ENCODE data around the gene DSTN. TPM values are rescaled to one million over a fixed set of nuclear protein-coding genes. Genes with fewer than 3 reads are reported as not detected.

DSTN gene
- total and polyA plus RNA-seq, 2 donors (not counting 3 experiments of a cell fraction or from before 2014, with no cell fraction given), result 66.1 to 300 TPM

DNA sequence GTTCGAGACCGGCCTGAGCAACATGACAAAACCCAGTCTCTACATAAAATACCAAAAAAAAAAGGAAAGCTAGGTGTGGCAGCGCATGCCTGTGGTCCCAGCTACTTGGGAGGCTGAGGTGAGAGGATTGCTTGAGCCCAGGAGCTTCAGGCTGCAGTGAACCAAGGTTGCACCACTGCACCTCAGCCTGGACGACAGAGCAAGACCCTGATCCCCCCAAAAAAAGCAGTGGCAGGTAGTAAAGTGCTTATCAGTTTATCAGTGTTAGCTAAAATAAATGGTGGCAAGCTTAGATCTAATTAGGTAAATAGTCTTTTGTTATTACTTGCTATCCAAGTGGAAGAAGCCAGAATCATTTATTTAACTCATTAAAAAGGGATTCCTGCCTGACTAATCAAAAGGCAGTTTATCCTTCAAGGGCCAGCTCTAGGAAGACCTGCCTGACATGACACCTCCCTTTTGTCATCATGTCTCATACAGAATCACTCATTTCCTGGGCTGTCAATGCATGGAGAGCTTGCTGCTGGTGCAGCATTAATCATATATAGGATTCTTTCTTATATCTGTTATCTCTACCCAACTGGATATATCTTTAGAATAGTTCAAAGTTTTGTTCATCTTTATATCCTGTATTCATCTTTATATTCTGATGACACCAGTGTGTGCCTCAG lies 9.6 kb downstream of the DSTN start:
- DNase-seq (ENCODE audit: low read depth, low spot score) (no peak), FAIRE-seq (no peak)
- ChIA-PET CTCF (interaction anchor here (0.9 to 2.8 kb wide), 4 partner anchors 9 to 43 kb away, joined by 3 to 13 read pairs (median 8); partner anchors contain the start of gene DSTN), POLR2A (interaction anchor here (1.0 kb wide), 2 partner anchors 9 to 15 kb away, joined by 4 to 5 read pairs; partner anchors contain the start of gene DSTN)
- H3K4me3 ChIP-seq (replicated peaks in 1 of 3; ENCODE audit: insufficient read depth in 1 of 3, low read depth in 1 of 3, low read length in 3 of 3), result no peak overlapping the region
- no peaks in the 10 kb centered on the region for H3K27me3 ChIP-seq (ENCODE audit: control insufficient read depth in 2 of 2, insufficient read depth in 2 of 2, low read length in 2 of 2)
- dilution Hi-C loops (cut with MboI; ENCODE audit: extremely low pct_ligation_motif_present, low sequenced_read_pairs), result no loop called here
- no peak overlapping the region for H2AFZ ChIP-seq (ENCODE audit: low read depth, low read length)
- H3K9ac ChIP-seq (replicated peaks; ENCODE audit: extremely low read depth, insufficient read depth, low read length), result no peak overlapping the region
- H3K9me1 ChIP-seq (replicated peaks; ENCODE audit: control insufficient read depth, extremely low read depth, insufficient read depth, low read length), result peaks cover 2% of the 10 kb centered on the region
- no peak for TF ChIP-seq MYC (IDR thresholded peaks at IDR 0.05; ENCODE audit: low read depth, low read length)
- TF ChIP-seq POLR2A (IDR thresholded peaks at IDR 0.05; ENCODE audit: low read depth, low read length), result no peak
- TF ChIP-seq GATA2 (IDR thresholded peaks at IDR 0.05; ENCODE audit: insufficient read depth, insufficient read length, low read depth, low read length), result peak; percentile 14
- TF ChIP-seq FOS (IDR thresholded peaks at IDR 0.05; ENCODE audit: borderline replicate concordance, insufficient read depth, low read length), result peak; percentile 41
- H3K36me3 ChIP-seq (ENCODE audit: control insufficient read depth in 2 of 2, extremely low read depth in 1 of 2, insufficient read depth in 2 of 2, low read length in 2 of 2), result no peaks in the 10 kb centered on the region
- no peak overlapping the region for H3K4me2 ChIP-seq (ENCODE audit: insufficient read depth, low read length)
- no TSS peak for BruUV-seq (replicated peaks)
- intact Hi-C loops (cut with micrococcal nuclease), result no loop called here
- H4K20me1 ChIP-seq (replicated peaks; ENCODE audit: control insufficient read depth, extremely low read depth, insufficient read depth, low read length), result peaks cover 5% of the 10 kb centered on the region
- H3K27ac ChIP-seq (ENCODE audit: insufficient read depth, low read depth, low read length), result no peak overlapping the region
- H3K79me2 ChIP-seq (ENCODE audit: control insufficient read depth, insufficient read depth, low read length), result peaks cover 94% of the 10 kb centered on the region
- H3K9me3 ChIP-seq (replicated peaks; ENCODE audit: control insufficient read depth, insufficient read depth, low read length), result no peaks in the 10 kb centered on the region
- peaks cover 2% of the 10 kb centered on the region for H3K4me1 ChIP-seq (ENCODE audit: control insufficient read depth, extremely low read depth, insufficient read depth, low read length)

DNA sequence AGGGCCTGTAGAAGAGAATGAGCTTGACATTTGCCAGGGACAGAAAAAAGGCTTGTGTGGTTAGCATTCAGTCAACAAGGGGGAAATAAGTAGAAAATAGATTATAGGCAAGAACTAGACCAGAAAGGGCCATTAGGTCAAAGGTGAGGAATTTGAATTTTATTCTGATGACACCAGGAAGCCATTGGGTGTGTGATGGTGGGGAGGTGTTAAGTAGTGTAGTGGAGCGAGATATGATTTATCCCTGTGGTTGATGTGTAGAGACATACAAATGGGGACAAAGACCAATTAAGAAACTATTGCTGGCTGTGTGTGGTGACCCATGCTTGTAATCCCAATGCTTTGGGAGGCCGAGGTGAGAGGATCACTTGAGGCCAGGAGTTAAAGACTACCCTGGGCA lies 11.0 kb downstream of the DSTN start:
- H2AFZ ChIP-seq (ENCODE audit: low read depth, low read length), result no peak overlapping the region
- no TSS peak for BruUV-seq (replicated peaks)
- H3K4me1 ChIP-seq (ENCODE audit: control insufficient read depth, extremely low read depth, insufficient read depth, low read length), result peaks cover 2% of the 10 kb centered on the region
- DNase-seq (ENCODE audit: low read depth, low spot score) (no peak), FAIRE-seq (no peak)
- no peaks in the 10 kb centered on the region for H3K36me3 ChIP-seq (ENCODE audit: control insufficient read depth in 2 of 2, extremely low read depth in 1 of 2, insufficient read depth in 2 of 2, low read length in 2 of 2)
- no peak for TF ChIP-seq FOS (IDR thresholded peaks at IDR 0.05; ENCODE audit: borderline replicate concordance, insufficient read depth, low read length)
- peaks cover 3% of the 10 kb centered on the region for H4K20me1 ChIP-seq (replicated peaks; ENCODE audit: control insufficient read depth, extremely low read depth, insufficient read depth, low read length)
- ChIA-PET CTCF (interaction anchor here (1.1 kb wide), 1 partner anchor 13 kb away, joined by 4 read pairs; no protein-coding TSS in a partner anchor), POLR2A (no interaction called here)
- H3K9ac ChIP-seq (replicated peaks; ENCODE audit: extremely low read depth, insufficient read depth, low read length), result no peak overlapping the region
- intact Hi-C loops (cut with micrococcal nuclease) (no loop called here), dilution Hi-C loops (cut with MboI; ENCODE audit: extremely low pct_ligation_motif_present, low sequenced_read_pairs) (no loop called here)
- H3K4me2 ChIP-seq (ENCODE audit: insufficient read depth, low read length), result no peak overlapping the region
- H3K9me1 ChIP-seq (replicated peaks; ENCODE audit: control insufficient read depth, extremely low read depth, insufficient read depth, low read length), result peaks cover 2% of the 10 kb centered on the region
- H3K4me3 ChIP-seq (replicated peaks in 1 of 3; ENCODE audit: insufficient read depth in 1 of 3, low read depth in 1 of 3, low read length in 3 of 3), result no peak overlapping the region
- H3K79me2 ChIP-seq (ENCODE audit: control insufficient read depth, insufficient read depth, low read length), result peaks cover 96% of the 10 kb centered on the region
- H3K27me3 ChIP-seq (ENCODE audit: control insufficient read depth in 2 of 2, insufficient read depth in 2 of 2, low read length in 2 of 2), result no peaks in the 10 kb centered on the region
- H3K27ac ChIP-seq (ENCODE audit: insufficient read depth, low read depth, low read length), result no peak overlapping the region
- H3K9me3 ChIP-seq (replicated peaks; ENCODE audit: control insufficient read depth, insufficient read depth, low read length), result no peaks in the 10 kb centered on the region

Data from endothelial cell of umbilical vein (primary cell).